Peyer's patch (tissue), 4 donors: ENCODE data around the gene NR1D1. TPM values are rescaled to one million over a fixed set of nuclear protein-coding genes. Genes with fewer than 3 reads are reported as not detected.
"Not testable (repeated sequence)": the region's sequence is repeated elsewhere in the genome, so short reads cannot be mapped to it uniquely, and the experiment has no call there.

Experiments used
- DNase-seq, 3 donors: peaks; one replicate each; pipeline ENCODE4 v3.0.0-alpha.2; 2017 to 2019
- H3K27ac ChIP-seq, 4 donors: fragments of 200-600 bp; sonication (generic); one replicate each; pipeline ENCODE4 v1.5.1; 2016 to 2019
- H3K27me3 ChIP-seq, 2 donors: fragments of 200-600 bp; sonication (generic); one replicate each; pipeline ENCODE4 v1.5.1; 2019
- H3K36me3 ChIP-seq, 3 donors: fragments of 200-600 bp; sonication (generic); one replicate each; pipeline ENCODE4 v1.5.1; 2016 to 2019
- H3K4me1 ChIP-seq, 4 donors: fragments of 200-600 bp; sonication (generic); one replicate each; pipeline ENCODE4 v1.5.1; 2016 to 2019
- H3K4me3 ChIP-seq, 4 donors: fragments of 200-600 bp; sonication (generic); 1 replicate in 3 of 4; 2 replicates in 1 of 4; pipeline ENCODE4 v1.5.1; 2016 to 2019; ENCODE audit warnings: mild to moderate bottlenecking in 1 of 4
- H3K9me3 ChIP-seq, 4 donors: fragments of 200-600 bp; sonication (generic); one replicate each; pipeline ENCODE4 v1.5.1; 2016 to 2019; ENCODE audit warnings: mild to moderate bottlenecking in 1 of 4
- POLR2A ChIP-seq, 2 donors: fragments of 450-650 bp; IDR thresholded peaks; one replicate each; pipeline ENCODE4 v1.5.1; 2017; ENCODE audit warnings: antibody characterized with exemption in 2 of 2, mild to moderate bottlenecking in 2 of 2, moderate library complexity in 2 of 2
- total RNA-seq, 4 donors: library from RNA; depleted of rRNA; stranded (reverse); fragments of >200 nt; gene quantifications; one replicate each; pipeline ENCODE4 v1.1.0, GENCODE V29; 2016
- TF ChIP-seq, protein P1 (sequence below), 6 experiments: fragments of 450-650 bp in 4 of 6; fragments of 200-600 bp in 2 of 6; sonication (generic) in 1 of 6; IDR thresholded peaks; one replicate each; pipeline ENCODE4 v1.5.1; 2017 to 2019; ENCODE audit warnings: antibody characterized with exemption in 6 of 6, mild to moderate bottlenecking in 3 of 6, moderate library complexity in 1 of 6

NR1D1 gene
- total RNA-seq, result 10 to 100 TPM; 13.2 to 38.8 (median 18.9) TPM

DNA sequence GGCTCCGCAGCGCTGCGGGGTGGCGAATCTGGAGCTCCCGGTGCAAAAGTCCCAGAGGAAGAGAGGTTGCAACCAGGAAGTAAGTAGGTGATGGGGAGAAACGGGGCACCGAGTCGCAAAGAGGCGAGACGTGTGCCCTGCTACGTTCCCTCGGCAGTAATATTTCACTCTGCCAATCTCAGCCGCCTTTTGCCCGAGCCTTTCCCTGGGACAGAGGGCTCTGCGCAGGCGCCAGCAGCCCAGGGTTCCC is at the start of gene NR1D1:
Gene NR1D1, minus strand, starts transcription at position 171 of the 250 bp plus-strand sequence. CDS start 495 bp downstream, outside the sequence.
- peaks cover 0 to 23% (median 0%) of the 10 kb centered on the region in 3 donors for H3K36me3 ChIP-seq
- peak within 1 kb of the TSS; percentile 93 to 99 (median 96) for H3K27ac ChIP-seq
- DNase-seq, result no peak
- peaks cover 21 to 78% (median 37%) of the 10 kb centered on the region in 4 donors for H3K4me1 ChIP-seq
- peak within 1 kb of the TSS; percentile 64 to 80 (median 75) for H3K4me3 ChIP-seq
- no peaks in the 10 kb centered on the region for H3K27me3 ChIP-seq
- TF ChIP-seq, protein P1, sequence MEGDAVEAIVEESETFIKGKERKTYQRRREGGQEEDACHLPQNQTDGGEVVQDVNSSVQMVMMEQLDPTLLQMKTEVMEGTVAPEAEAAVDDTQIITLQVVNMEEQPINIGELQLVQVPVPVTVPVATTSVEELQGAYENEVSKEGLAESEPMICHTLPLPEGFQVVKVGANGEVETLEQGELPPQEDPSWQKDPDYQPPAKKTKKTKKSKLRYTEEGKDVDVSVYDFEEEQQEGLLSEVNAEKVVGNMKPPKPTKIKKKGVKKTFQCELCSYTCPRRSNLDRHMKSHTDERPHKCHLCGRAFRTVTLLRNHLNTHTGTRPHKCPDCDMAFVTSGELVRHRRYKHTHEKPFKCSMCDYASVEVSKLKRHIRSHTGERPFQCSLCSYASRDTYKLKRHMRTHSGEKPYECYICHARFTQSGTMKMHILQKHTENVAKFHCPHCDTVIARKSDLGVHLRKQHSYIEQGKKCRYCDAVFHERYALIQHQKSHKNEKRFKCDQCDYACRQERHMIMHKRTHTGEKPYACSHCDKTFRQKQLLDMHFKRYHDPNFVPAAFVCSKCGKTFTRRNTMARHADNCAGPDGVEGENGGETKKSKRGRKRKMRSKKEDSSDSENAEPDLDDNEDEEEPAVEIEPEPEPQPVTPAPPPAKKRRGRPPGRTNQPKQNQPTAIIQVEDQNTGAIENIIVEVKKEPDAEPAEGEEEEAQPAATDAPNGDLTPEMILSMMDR (IDR thresholded peaks at IDR 0.05), result no peak
- peak; percentile 97 to 98 for TF ChIP-seq POLR2A (IDR thresholded peaks at IDR 0.05)
- H3K9me3 ChIP-seq, result peaks cover 0 to 3% (median 0%) of the 10 kb centered on the region in 4 donors

DNA sequence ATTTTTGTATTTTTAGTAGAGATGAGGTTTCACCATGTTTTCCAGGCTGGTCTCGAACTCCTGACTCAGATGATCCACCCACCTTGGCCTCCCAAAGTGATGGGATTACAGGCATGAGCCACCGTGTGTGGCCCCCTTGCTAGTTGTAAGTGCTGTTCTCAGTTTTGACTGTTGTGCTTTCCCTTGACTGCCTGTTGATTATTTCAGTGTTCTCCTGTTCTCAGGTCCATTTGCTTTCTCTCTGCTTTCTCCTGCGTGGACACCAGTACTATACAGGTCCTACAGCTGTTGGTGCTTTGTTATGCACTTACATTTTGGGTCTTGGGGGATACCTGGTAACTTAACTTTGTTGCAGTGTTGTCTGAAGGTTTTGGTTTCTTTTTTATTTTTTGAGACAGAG is 48.1 kb upstream of the NR1D1 start:
- TF ChIP-seq POLR2A (IDR thresholded peaks at IDR 0.05), result no peak
- TF ChIP-seq, protein P1 (IDR thresholded peaks at IDR 0.05), result no peak
- no peak overlapping the region for H3K4me3 ChIP-seq
- H3K27ac ChIP-seq, result no peak overlapping the region
- H3K27me3 ChIP-seq, result no peaks in the 10 kb centered on the region
- DNase-seq, result no peak
- H3K36me3 ChIP-seq, result peaks cover 0 to 92% (median 0%) of the 10 kb centered on the region in 3 donors
- H3K4me1 ChIP-seq, result peaks cover 0 to 5% (median 0%) of the 10 kb centered on the region in 4 donors
- H3K9me3 ChIP-seq, result no peaks in the 10 kb centered on the region

DNA sequence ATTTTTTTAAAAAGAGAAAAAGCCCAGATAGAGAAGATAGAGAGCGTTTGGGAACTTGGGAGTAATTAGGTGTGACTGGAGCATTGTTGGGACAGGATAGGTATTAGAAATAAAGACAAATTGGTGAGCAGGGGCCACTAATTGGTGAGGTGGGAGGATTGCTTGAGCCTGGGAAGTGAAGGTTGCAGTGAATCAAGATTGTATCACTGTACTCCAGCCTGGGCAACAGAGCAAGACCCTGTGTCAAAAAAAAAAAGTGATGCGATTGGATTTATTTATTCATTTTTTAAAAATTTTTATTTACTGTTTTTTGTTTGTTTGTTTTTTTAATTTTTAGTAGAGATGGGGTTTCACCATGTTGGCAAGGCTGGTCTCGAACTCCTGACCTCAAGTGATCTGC is 45.1 kb upstream of the NR1D1 start:
- peaks cover 0 to 15% (median 7%) of the 10 kb centered on the region in 4 donors for H3K4me1 ChIP-seq
- DNase-seq, result no peak
- no peak overlapping the region for H3K4me3 ChIP-seq
- H3K27me3 ChIP-seq, result no peaks in the 10 kb centered on the region
- TF ChIP-seq, protein P1 (IDR thresholded peaks at IDR 0.05), result no peak
- no peak for TF ChIP-seq POLR2A (IDR thresholded peaks at IDR 0.05)
- H3K9me3 ChIP-seq, result no peaks in the 10 kb centered on the region
- H3K27ac ChIP-seq, result no peak overlapping the region
- H3K36me3 ChIP-seq, result peaks cover 0 to 81% (median 0%) of the 10 kb centered on the region in 3 donors

DNA sequence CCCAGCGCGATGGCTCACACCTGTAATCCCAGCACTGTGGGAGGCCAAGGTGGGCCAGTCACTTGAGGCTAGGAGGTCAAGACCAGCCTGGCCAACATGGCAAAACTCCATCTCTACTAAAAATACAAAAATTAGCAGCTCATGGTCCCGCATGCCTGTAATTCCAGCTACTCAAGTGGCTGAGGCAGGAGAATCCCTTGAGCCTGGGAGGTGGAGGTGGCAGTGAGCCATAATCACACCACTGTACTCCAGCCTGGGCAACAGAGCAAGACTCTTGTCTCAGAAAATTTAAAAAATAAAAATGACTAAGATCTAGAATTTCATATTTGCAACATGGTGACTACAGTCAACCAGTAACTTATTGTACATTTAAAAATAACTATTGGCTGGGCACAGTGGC is 42.8 kb upstream of the NR1D1 start:
- H3K27me3 ChIP-seq, H3K9me3 ChIP-seq, H3K27ac ChIP-seq, DNase-seq, H3K4me3 ChIP-seq: not testable (repeated sequence)
- Histone ChIP-seq H3K36me3 (peaks cover 0 to 57% (median 0%) of the 10 kb centered on the region in 3 donors), H3K4me1 (peaks cover 0 to 24% (median 7%) of the 10 kb centered on the region in 4 donors)

DNA sequence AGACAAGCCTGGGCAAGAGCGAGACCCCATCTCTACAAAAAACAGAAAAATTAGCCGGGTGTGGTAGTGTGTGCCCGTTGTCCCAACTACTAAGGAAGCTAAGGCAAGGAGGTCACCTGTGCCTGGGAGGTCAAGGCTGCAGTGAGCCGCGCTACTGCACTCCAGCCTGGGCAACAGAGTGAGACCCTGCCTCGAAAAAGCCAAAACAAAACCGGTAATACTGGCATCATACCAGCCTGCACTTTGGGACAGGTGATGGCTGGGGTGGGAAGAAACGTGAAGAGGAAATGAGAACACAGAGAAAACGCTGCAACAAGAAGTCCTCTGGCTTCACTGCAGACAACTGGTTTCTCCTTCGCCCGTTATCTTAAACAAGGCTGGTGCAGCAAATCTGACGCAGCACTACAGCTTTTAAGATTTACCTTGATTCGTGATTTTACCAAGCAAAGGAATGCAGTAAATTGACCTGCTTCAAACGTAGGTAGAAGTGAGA is 39.2 kb upstream of the NR1D1 start:
- H3K27me3 ChIP-seq, result no peaks in the 10 kb centered on the region
- no peaks in the 10 kb centered on the region for H3K9me3 ChIP-seq
- H3K4me1 ChIP-seq, result peaks cover 0 to 27% (median 7%) of the 10 kb centered on the region in 4 donors
- peak in 1 of 3 donors; percentile 63 for DNase-seq
- H3K36me3 ChIP-seq, result peaks cover 0 to 52% (median 0%) of the 10 kb centered on the region in 3 donors
- peak overlapping the region; percentile 77 to 90 (median 82) for H3K4me3 ChIP-seq
- no peak for TF ChIP-seq POLR2A (IDR thresholded peaks at IDR 0.05)
- TF ChIP-seq, protein P1 (IDR thresholded peaks at IDR 0.05), result peak in 3 of 6 experiments; percentile 15 to 36 (median 32)
- peak overlapping the region; percentile 98 to 100 (median 99) for H3K27ac ChIP-seq

DNA sequence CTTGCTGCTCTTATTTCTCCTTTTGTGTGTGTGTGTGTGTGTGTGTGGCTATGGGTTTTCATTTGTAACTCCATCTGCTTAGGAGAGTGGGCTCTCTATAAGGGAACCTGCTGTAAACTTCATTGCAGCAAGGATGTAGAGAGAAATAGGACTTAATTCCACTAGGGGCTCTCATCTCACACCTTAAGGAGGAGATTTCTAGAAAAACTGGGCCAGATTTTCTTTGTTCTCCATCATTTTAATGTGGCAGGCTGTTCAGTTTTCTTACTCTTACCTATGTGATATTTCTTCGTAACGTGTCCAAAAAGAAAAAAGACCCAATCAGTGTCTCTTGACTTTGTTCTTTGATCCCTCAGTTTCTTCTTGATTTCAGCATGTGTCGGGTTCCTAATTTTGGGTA is 35.4 kb upstream of the NR1D1 start:
- Histone ChIP-seq H3K4me3 (no peak overlapping the region), H3K9me3 (no peaks in the 10 kb centered on the region), H3K36me3 (peaks cover 0 to 63% (median 0%) of the 10 kb centered on the region in 3 donors), H3K27ac (no peak overlapping the region), H3K4me1 (peaks cover 0 to 27% (median under 1%) of the 10 kb centered on the region in 4 donors), H3K27me3 (no peaks in the 10 kb centered on the region)
- TF ChIP-seq POLR2A (IDR thresholded peaks at IDR 0.05), result no peak
- TF ChIP-seq, protein P1 (IDR thresholded peaks at IDR 0.05), result no peak
- DNase-seq, result no peak
